Neural cell (in vitro differentiated cells): ENCODE measurements around the gene RAB11FIP5.

Source experiments
- EP300 ChIP-seq: fragments of 450-650 bp; conservative IDR thresholded peaks from 2 replicates; pipeline ENCODE4 v1.6.1; 2014; ENCODE audit warnings: antibody characterized with exemption, mild to moderate bottlenecking, moderate library complexity; ENCODE audit not compliant: poor library complexity, severe bottlenecking
- EZH2 ChIP-seq: fragments of 200-600, 300-800 bp; shearing (Covaris generic), sonication (generic); IDR thresholded peaks from 2 replicates; pipeline ENCODE4 v1.6.1; 2014; ENCODE audit warnings: antibody characterized with exemption, low read length, borderline replicate concordance, mild to moderate bottlenecking; ENCODE audit not compliant: insufficient read depth, poor library complexity, severe bottlenecking
- MXI1 ChIP-seq: fragments of 450-650 bp; conservative IDR thresholded peaks from 2 replicates; pipeline ENCODE4 v1.6.1; 2014; ENCODE audit warnings: antibody characterized with exemption, mild to moderate bottlenecking; ENCODE audit not compliant: poor library complexity, severe bottlenecking
- POLR2AphosphoS5 ChIP-seq: IDR thresholded peaks from 2 replicates; pipeline ENCODE4 v1.6.1; 2012
- RAD21 ChIP-seq: fragments of 450-650 bp; conservative IDR thresholded peaks from 2 replicates; pipeline ENCODE4 v1.6.1; 2014; ENCODE audit warnings: antibody characterized with exemption, mild to moderate bottlenecking, moderate library complexity
- TF ChIP-seq, protein P1 (sequence below): fragments of 450-650 bp; IDR thresholded peaks from 2 replicates; pipeline ENCODE4 v1.5.1; 2014; ENCODE audit warnings: antibody characterized with exemption, mild to moderate bottlenecking, moderate library complexity; ENCODE audit not compliant: poor library complexity, severe bottlenecking
- TF ChIP-seq, protein P2 (sequence below): IDR thresholded peaks from 2 replicates; pipeline ENCODE4 v1.6.1; 2012; ENCODE audit warnings: borderline replicate concordance

DNA sequence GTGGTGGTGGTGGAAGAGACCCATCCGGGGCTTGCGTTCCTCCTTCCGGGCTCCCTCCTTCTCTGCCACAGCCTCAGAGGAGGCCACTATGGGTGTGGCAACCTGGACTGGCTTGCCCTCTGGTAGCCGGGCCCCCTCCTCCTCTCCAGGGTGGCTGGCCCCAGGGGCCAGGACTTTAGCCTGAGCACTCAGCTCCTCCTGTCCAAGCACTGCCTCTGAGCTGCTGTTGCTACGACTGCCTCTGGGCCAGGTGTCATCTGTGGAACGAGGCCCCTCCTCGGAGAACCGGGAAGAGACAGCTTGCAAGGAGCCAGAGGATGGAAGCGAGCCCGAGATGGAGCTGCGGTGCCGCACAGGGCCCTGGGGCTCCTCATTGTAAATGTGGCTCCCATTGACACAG lies 24.5 kb downstream of the RAB11FIP5 start:
- TF ChIP-seq POLR2AphosphoS5 (no peak), EZH2 (no peak), RAD21 (no peak), EP300 (no peak), MXI1 (no peak)
- TF ChIP-seq, protein P1, sequence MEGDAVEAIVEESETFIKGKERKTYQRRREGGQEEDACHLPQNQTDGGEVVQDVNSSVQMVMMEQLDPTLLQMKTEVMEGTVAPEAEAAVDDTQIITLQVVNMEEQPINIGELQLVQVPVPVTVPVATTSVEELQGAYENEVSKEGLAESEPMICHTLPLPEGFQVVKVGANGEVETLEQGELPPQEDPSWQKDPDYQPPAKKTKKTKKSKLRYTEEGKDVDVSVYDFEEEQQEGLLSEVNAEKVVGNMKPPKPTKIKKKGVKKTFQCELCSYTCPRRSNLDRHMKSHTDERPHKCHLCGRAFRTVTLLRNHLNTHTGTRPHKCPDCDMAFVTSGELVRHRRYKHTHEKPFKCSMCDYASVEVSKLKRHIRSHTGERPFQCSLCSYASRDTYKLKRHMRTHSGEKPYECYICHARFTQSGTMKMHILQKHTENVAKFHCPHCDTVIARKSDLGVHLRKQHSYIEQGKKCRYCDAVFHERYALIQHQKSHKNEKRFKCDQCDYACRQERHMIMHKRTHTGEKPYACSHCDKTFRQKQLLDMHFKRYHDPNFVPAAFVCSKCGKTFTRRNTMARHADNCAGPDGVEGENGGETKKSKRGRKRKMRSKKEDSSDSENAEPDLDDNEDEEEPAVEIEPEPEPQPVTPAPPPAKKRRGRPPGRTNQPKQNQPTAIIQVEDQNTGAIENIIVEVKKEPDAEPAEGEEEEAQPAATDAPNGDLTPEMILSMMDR, result no peak
- TF ChIP-seq, protein P2, sequence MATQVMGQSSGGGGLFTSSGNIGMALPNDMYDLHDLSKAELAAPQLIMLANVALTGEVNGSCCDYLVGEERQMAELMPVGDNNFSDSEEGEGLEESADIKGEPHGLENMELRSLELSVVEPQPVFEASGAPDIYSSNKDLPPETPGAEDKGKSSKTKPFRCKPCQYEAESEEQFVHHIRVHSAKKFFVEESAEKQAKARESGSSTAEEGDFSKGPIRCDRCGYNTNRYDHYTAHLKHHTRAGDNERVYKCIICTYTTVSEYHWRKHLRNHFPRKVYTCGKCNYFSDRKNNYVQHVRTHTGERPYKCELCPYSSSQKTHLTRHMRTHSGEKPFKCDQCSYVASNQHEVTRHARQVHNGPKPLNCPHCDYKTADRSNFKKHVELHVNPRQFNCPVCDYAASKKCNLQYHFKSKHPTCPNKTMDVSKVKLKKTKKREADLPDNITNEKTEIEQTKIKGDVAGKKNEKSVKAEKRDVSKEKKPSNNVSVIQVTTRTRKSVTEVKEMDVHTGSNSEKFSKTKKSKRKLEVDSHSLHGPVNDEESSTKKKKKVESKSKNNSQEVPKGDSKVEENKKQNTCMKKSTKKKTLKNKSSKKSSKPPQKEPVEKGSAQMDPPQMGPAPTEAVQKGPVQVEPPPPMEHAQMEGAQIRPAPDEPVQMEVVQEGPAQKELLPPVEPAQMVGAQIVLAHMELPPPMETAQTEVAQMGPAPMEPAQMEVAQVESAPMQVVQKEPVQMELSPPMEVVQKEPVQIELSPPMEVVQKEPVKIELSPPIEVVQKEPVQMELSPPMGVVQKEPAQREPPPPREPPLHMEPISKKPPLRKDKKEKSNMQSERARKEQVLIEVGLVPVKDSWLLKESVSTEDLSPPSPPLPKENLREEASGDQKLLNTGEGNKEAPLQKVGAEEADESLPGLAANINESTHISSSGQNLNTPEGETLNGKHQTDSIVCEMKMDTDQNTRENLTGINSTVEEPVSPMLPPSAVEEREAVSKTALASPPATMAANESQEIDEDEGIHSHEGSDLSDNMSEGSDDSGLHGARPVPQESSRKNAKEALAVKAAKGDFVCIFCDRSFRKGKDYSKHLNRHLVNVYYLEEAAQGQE, result no peak
